Smooth muscle cell (in vitro differentiated cells): ENCODE measurements around the gene CCDC174. TPM values are rescaled to one million over a fixed set of nuclear protein-coding genes. Genes with fewer than 3 reads are reported as not detected.

Experiments used
- DNase-seq: peaks from one replicate; lab custom pipeline; 2025; ENCODE audit not compliant: unreplicated experiment; lab: John Stamatoyannopoulos, UW
- H2AFZ ChIP-seq: fragments of 200-600 bp; sonication (generic); 2 replicates; pipeline ENCODE4 v1.6.0; 2016; ENCODE audit warnings: antibody characterized with exemption, low read depth, mild to moderate bottlenecking
- H3F3A ChIP-seq: fragments of 200-600 bp; sonication (generic); 2 replicates; pipeline ENCODE4 v1.6.0; 2017; ENCODE audit warnings: antibody characterized with exemption, low read depth
- H3K27ac ChIP-seq: fragments of 200-600 bp; sonication (generic); 2 replicates; pipeline ENCODE4 v1.5.1; 2016; ENCODE audit warnings: low read depth, mild to moderate bottlenecking
- H3K27me3 ChIP-seq: fragments of 200-600 bp; sonication (generic); 2 replicates; pipeline ENCODE4 v1.6.1; 2016; ENCODE audit warnings: low read depth, mild to moderate bottlenecking
- H3K36me3 ChIP-seq: fragments of 200-600 bp; sonication (generic); 2 replicates; pipeline ENCODE4 v1.5.1; 2016; ENCODE audit warnings: low read depth
- H3K4me1 ChIP-seq: fragments of 200-600 bp; sonication (generic); 2 replicates; pipeline ENCODE4 v1.5.1; 2016; ENCODE audit warnings: low read depth
- H3K4me2 ChIP-seq: fragments of 200-600 bp; sonication (generic); 2 replicates; pipeline ENCODE4 v1.6.0; 2016; ENCODE audit warnings: mild to moderate bottlenecking
- H3K4me3 ChIP-seq: fragments of 200-600 bp; sonication (generic); 2 replicates; pipeline ENCODE4 v1.5.1; 2016; ENCODE audit warnings: mild to moderate bottlenecking
- H3K79me2 ChIP-seq: fragments of 200-600 bp; sonication (generic); 2 replicates; pipeline ENCODE4 v1.6.0; 2016; ENCODE audit warnings: low read depth, mild to moderate bottlenecking
- H3K9ac ChIP-seq: fragments of 200-600 bp; sonication (generic); 2 replicates; pipeline ENCODE4 v1.6.0; 2016; ENCODE audit warnings: low read depth
- H3K9me3 ChIP-seq: fragments of 200-600 bp; sonication (generic); replicated peaks from 2 replicates; pipeline ENCODE4 v1.5.1; 2016; ENCODE audit warnings: low read depth
- H4K20me1 ChIP-seq: fragments of 200-600 bp; sonication (generic); 2 replicates; pipeline ENCODE4 v1.6.0; 2016; ENCODE audit warnings: low read depth
- WGBS: methylation state at CpG from one replicate; pipeline ENCODE4 v1.1.7; 2016; ENCODE audit warnings: low lambda C conversion rate; 5-methylcytosine and 5-hydroxymethylcytosine counted together
- polyA plus RNA-seq: library from polyadenylated mRNA; unstranded; fragments of >200 nt; fragmentation: Nextera tagmentation; extraction: Ambion mirVana; gene quantifications from 2 replicates; pipeline ENCODE4 v1.2.1, GENCODE V29; 2016
- total RNA-seq: library from RNA; depleted of rRNA; stranded (reverse); fragments of >200 nt; gene quantifications from 2 replicates; pipeline ENCODE4 v1.2.3, GENCODE V29; 2014
- TF ChIP-seq, protein P1 (sequence below): fragments of 200-600 bp; sonication (generic); IDR thresholded peaks from 2 replicates; pipeline ENCODE4 v1.5.1; 2017; ENCODE audit warnings: borderline replicate concordance, mild to moderate bottlenecking, antibody characterized with exemption; ENCODE audit not compliant: insufficient read depth, poor library complexity, severe bottlenecking

CCDC174 gene
- total and polyA plus RNA-seq, 2 experiments from 2014 or later, result 9.7 to 20.5 TPM

DNA sequence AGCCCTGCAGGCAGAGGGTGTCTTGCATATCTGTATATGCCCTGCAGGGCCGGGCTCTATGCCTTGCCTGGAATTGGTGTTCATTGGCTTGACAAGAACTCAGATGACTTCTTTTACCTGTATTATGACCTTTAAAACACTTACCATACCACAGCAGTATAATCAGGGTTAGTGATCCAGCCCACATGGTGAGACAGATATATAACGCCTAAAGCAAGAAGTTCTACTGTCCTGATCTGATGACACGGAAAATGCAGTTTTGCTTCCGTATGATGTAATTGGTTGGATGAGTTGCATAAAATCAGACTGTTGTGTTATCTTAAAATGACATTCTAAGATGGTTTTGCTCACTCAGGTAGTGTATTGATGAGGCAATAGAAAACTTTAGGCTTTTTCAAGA is 9.4 kb downstream of the CCDC174 start:
- H3K4me1 ChIP-seq, result no peaks in the 10 kb centered on the region
- 93% methylated on average over 4 of the region's 4 CpGs for WGBS
- TF ChIP-seq, protein P1, sequence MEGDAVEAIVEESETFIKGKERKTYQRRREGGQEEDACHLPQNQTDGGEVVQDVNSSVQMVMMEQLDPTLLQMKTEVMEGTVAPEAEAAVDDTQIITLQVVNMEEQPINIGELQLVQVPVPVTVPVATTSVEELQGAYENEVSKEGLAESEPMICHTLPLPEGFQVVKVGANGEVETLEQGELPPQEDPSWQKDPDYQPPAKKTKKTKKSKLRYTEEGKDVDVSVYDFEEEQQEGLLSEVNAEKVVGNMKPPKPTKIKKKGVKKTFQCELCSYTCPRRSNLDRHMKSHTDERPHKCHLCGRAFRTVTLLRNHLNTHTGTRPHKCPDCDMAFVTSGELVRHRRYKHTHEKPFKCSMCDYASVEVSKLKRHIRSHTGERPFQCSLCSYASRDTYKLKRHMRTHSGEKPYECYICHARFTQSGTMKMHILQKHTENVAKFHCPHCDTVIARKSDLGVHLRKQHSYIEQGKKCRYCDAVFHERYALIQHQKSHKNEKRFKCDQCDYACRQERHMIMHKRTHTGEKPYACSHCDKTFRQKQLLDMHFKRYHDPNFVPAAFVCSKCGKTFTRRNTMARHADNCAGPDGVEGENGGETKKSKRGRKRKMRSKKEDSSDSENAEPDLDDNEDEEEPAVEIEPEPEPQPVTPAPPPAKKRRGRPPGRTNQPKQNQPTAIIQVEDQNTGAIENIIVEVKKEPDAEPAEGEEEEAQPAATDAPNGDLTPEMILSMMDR, result no peak

GRCh38 chr3:14663396-14664135 is 12.0 kb downstream of the CCDC174 start:
- Histone ChIP-seq H2AFZ (no peak overlapping the region), H3K27me3 (no peaks in the 10 kb centered on the region), H3K4me2 (no peak overlapping the region), H3K4me3 (no peak overlapping the region), H3F3A (peaks cover 2% of the 10 kb centered on the region), H4K20me1 (peaks cover 4% of the 10 kb centered on the region), H3K27ac (no peak overlapping the region), H3K79me2 (no peaks in the 10 kb centered on the region), H3K4me1 (no peaks in the 10 kb centered on the region), H3K36me3 (peaks cover 46% of the 10 kb centered on the region), H3K9me3 (no peaks in the 10 kb centered on the region), H3K9ac (no peak overlapping the region)
- no peak for DNase-seq
- TF ChIP-seq, protein P1, result no peak
- 83% methylated on average over 5 of the region's 5 CpGs for WGBS

More for the DNA sequence above, 9.4 kb downstream of the CCDC174 start:
- Histone ChIP-seq H3K4me2 (no peak overlapping the region), H4K20me1 (peaks cover 3% of the 10 kb centered on the region), H3K9me3 (no peaks in the 10 kb centered on the region), H3F3A (no peaks in the 10 kb centered on the region), H2AFZ (no peak overlapping the region), H3K4me3 (no peak overlapping the region), H3K79me2 (no peaks in the 10 kb centered on the region), H3K27ac (no peak overlapping the region), H3K36me3 (peaks cover 36% of the 10 kb centered on the region), H3K27me3 (no peaks in the 10 kb centered on the region), H3K9ac (no peak overlapping the region)
- no peak for DNase-seq

- TF ChIP-seq, protein P1, result no peak
- H4K20me1 ChIP-seq, result peaks cover 6% of the 10 kb centered on the region
- peaks cover 3% of the 10 kb centered on the region for H3F3A ChIP-seq
- no peaks in the 10 kb centered on the region for H3K27me3 ChIP-seq
- 83% methylated on average over 3 of the region's 3 CpGs for WGBS
- no peak overlapping the region for H3K4me2 ChIP-seq
- no peak overlapping the region for H2AFZ ChIP-seq
- no peak overlapping the region for H3K9ac ChIP-seq
- H3K27ac ChIP-seq, result no peak overlapping the region
- peaks cover 41% of the 10 kb centered on the region for H3K36me3 ChIP-seq
- H3K9me3 ChIP-seq, result no peaks in the 10 kb centered on the region
- no peaks in the 10 kb centered on the region for H3K4me1 ChIP-seq
- DNase-seq, result no peak
- H3K4me3 ChIP-seq, result no peak overlapping the region
- no peaks in the 10 kb centered on the region for H3K79me2 ChIP-seq
These were observed 12.6 kb downstream of the CCDC174 start for GRCh38 chr3:14664170-14664569.

DNA sequence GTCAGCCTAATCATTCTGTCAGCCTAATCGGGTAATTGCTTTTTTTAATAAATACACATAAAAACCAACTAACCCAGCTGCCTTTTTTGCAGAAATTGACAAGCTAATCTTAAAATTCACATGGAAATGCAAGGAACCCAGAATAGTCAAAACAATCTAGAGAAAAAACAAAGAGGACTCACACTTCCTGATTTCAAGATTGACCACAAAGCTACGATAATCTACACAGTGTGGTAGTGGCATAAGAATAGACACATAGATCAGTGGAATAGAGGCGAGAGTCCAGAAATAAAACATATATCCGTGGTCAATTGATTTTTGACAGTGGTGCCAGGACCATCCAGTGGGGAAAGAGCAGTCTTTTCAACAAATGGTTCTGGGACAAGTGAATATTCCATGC is 21.0 kb downstream of the CCDC174 start:
- Histone ChIP-seq H3K27me3 (no peaks in the 10 kb centered on the region), H3K79me2 (no peaks in the 10 kb centered on the region), H2AFZ (no peak overlapping the region), H3K4me2 (no peak overlapping the region), H3K4me1 (no peaks in the 10 kb centered on the region), H3K36me3 (peaks cover 21% of the 10 kb centered on the region), H3F3A (peaks cover 11% of the 10 kb centered on the region), H3K9ac (no peak overlapping the region), H3K9me3 (no peaks in the 10 kb centered on the region), H3K4me3 (no peak overlapping the region), H4K20me1 (peaks cover 3% of the 10 kb centered on the region), H3K27ac (no peak overlapping the region)
- WGBS, result 91% methylated on average over 4 of the region's 4 CpGs
- no peak for DNase-seq
- TF ChIP-seq, protein P1, result no peak
